CD4-positive, alpha-beta memory T cell (primary cell): ENCODE data around the gene PRICKLE2. TPM values are rescaled to one million over a fixed set of nuclear protein-coding genes. Genes with fewer than 3 reads are reported as not detected.

Experiments used
- CTCF ChIA-PET: fragments of 350-600 bp; sonication (Branson Sonifier 250); formaldehyde crosslinking; loops from one replicate; lab custom pipeline; 2021; ENCODE audit warnings: inconsistent platforms; ENCODE audit not compliant: partially characterized antibody; lab: Charles Lee
- POLR2A ChIA-PET: fragments of 350-600 bp; sonication (Branson Sonifier 250); formaldehyde crosslinking; loops from one replicate; lab custom pipeline; 2021; ENCODE audit not compliant: partially characterized antibody; lab: Charles Lee
- DNase-seq, 5 donors: peaks; one replicate each; pipeline versions ENCODE4 v3.0.0 to v3.0.0-alpha.2; 2020 to 2022; ENCODE audit warnings: mixed read lengths in 1 of 5
- H3K27ac ChIP-seq: one replicate; pipeline ENCODE4 v1.7.0; 2013; ENCODE audit warnings: low read depth, low read length
- H3K27me3 ChIP-seq: 2 replicates; pipeline ENCODE4 v1.7.0; 2013; ENCODE audit warnings: mild to moderate bottlenecking, low read length, moderate library complexity; ENCODE audit not compliant: insufficient read depth
- H3K36me3 ChIP-seq: 2 replicates; pipeline ENCODE4 v1.7.0; 2013; ENCODE audit warnings: mild to moderate bottlenecking, low read length, moderate library complexity; ENCODE audit not compliant: insufficient read depth
- H3K4me1 ChIP-seq: 2 replicates; pipeline ENCODE4 v1.7.0; 2013; ENCODE audit warnings: mild to moderate bottlenecking, low read length, moderate library complexity; ENCODE audit not compliant: insufficient read depth
- H3K4me3 ChIP-seq, 2 donors: one replicate each; pipeline ENCODE4 v1.7.0; 2013; ENCODE audit warnings: low read length in 2 of 2, mild to moderate bottlenecking in 1 of 2
- H3K9me3 ChIP-seq, 2 donors: one replicate each; pipeline ENCODE4 v1.7.0; 2013; ENCODE audit warnings: low read length in 2 of 2, control low read depth in 1 of 2; ENCODE audit not compliant: control insufficient read depth in 1 of 2
- H3K27ac Mint-ChIP-seq, 7 donors: one replicate each; pipeline ENCODE4 v1.8.0; 2020 to 2021; ENCODE audit warnings: mixed read lengths in 7 of 7, mild to moderate bottlenecking in 6 of 7, inconsistent platforms in 3 of 7, moderate library complexity in 3 of 7
- H3K27me3 Mint-ChIP-seq, 2 donors: one replicate each; pipeline ENCODE4 v1.8.0; 2020 to 2021; ENCODE audit warnings: mixed read lengths in 2 of 2
- H3K36me3 Mint-ChIP-seq, 2 donors: one replicate each; pipeline ENCODE4 v1.8.0; 2020 to 2021; ENCODE audit warnings: mixed read lengths in 2 of 2, inconsistent platforms in 1 of 2, mild to moderate bottlenecking in 1 of 2
- H3K4me1 Mint-ChIP-seq, 4 donors: one replicate each; pipeline ENCODE4 v1.8.0; 2020 to 2021; ENCODE audit warnings: mixed read lengths in 4 of 4, mild to moderate bottlenecking in 1 of 4
- H3K4me3 Mint-ChIP-seq, 8 donors: one replicate each; pipeline ENCODE4 v1.8.0; 2020 to 2021; ENCODE audit warnings: mixed read lengths in 8 of 8, mild to moderate bottlenecking in 7 of 8, moderate library complexity in 6 of 8, inconsistent platforms in 3 of 8
- H3K9me3 Mint-ChIP-seq, 8 donors: one replicate each; pipeline ENCODE4 v1.8.0; 2020 to 2021; ENCODE audit warnings: mixed read lengths in 8 of 8, mild to moderate bottlenecking in 5 of 8, inconsistent platforms in 3 of 8, moderate library complexity in 1 of 8
- intact Hi-C: fragments of 100-400 bp; cut with micrococcal nuclease; formaldehyde crosslinking; loops from one replicate; pipeline ENCODE4 v1.15.1; 2023
- polyA plus RNA-seq, 2 donors: library from polyadenylated mRNA; unstranded; fragments of 300-500 nt; fragmentation: Illumina TruSeq; gene quantifications; one replicate each; pipeline ENCODE4 v1.2.3, GENCODE V29; 2021
- total RNA-seq, 2 experiments: library from RNA; stranded (reverse); gene quantifications; one replicate each; pipeline ENCODE4 v1.2.3, GENCODE V29; 2021

Gene PRICKLE2
- total and polyA plus RNA-seq, 4 experiments from 2014 or later = not detected

DNA sequence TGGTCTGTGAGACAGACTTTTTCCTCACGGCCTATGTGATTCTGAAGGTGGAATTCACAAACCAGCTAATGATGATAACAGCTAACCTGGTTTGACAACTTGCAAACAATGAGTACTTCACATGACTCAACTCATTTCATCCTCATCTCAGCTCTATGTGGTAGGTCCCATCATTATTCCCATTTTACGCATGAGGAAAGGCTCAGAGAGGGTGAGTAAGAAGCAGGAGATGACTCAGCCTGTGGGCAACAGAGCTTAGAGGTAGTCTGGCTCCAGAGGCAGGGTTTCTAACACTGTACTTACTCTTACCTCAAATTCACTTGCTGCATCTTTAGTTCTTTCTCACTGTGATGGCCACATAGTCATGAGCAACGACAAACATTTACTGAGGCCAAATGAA, 176.1 kb downstream of the PRICKLE2 start:
- Histone ChIP-seq H3K27me3 (no peaks in the 10 kb centered on the region), H3K4me1 (no peaks in the 10 kb centered on the region), H3K27ac (no peak overlapping the region), H3K9me3 (no peaks in the 10 kb centered on the region), H3K4me3 (no peak overlapping the region), H3K36me3 (no peaks in the 10 kb centered on the region)
- CTCF ChIA-PET = interaction anchor here (2.1 kb wide), 1 partner anchor 18 kb away, joined by 5 read pairs; no protein-coding TSS in a partner anchor
- Mint-ChIP-seq H3K4me3 (no peak overlapping the region), H3K9me3 (peaks cover 0 to 2% (median 0%) of the 10 kb centered on the region in 8 donors), H3K27ac (no peak overlapping the region), H3K27me3 (peaks cover 14 to 22% of the 10 kb centered on the region in 2 donors), H3K36me3 (no peaks in the 10 kb centered on the region), H3K4me1 (peaks cover 0 to 4% (median 1%) of the 10 kb centered on the region in 4 donors)
- intact Hi-C loops = no loop called here
- no peak for DNase-seq
- POLR2A ChIA-PET = no interaction called here

DNA sequence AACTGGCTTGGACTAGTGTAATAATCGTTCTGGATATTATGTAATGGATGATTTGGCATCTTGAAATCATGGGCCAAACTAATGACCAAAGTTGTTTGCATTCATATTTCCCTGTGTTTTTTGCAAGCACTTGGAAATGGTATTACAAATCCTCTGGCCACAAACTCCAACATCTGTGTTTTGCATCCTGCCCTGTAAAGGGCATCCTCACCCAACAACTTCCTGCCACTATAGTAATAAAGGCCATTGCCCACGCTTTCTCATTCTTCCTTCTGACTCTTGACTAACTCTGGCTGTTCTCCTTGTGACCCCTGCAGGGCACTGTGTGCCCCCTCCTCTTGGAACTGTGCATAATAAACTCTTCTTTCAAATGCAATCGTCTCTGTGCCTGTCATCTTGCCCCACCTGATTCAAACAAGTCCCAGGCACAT, 176.6 kb downstream of the PRICKLE2 start:
- Mint-ChIP-seq H3K9me3 (peaks cover 0 to 2% (median 0%) of the 10 kb centered on the region in 8 donors), H3K27me3 (peaks cover 17 to 24% of the 10 kb centered on the region in 2 donors), H3K27ac (peak overlapping the region in 1 of 7 donors; percentile 72), H3K36me3 (no peaks in the 10 kb centered on the region), H3K4me3 (no peak overlapping the region), H3K4me1 (peaks cover 0 to 4% (median 1%) of the 10 kb centered on the region in 4 donors)
- no peak overlapping the region for H3K27ac ChIP-seq
- H3K4me1 ChIP-seq = no peaks in the 10 kb centered on the region
- H3K36me3 ChIP-seq = no peaks in the 10 kb centered on the region
- ChIA-PET CTCF (interaction anchor here (2.1 kb wide), 1 partner anchor 18 kb away, joined by 5 read pairs; no protein-coding TSS in a partner anchor), POLR2A (no interaction called here)
- no peak for DNase-seq
- no peak overlapping the region for H3K4me3 ChIP-seq
- no peaks in the 10 kb centered on the region for H3K9me3 ChIP-seq
- H3K27me3 ChIP-seq = no peaks in the 10 kb centered on the region
- intact Hi-C loops = no loop called here

DNA sequence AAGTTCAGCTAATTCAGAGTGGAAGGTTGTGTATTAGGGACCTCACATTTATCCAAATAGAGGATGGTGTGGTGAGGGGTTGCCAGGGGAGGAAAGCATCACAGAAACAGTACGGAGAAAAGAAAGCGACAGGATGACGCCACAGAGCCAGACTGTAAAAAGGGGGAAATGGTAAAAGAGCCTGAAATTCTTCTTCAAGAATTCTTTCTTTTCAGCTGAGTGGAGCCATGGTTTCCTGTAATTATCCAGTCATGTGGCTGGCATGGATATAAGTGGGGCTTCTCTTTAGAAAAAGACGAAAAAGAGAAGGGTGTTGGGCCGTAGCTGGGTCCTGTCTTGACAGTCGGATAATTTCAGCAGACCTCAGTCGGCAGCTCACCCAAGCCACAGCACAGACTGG, 177.5 kb downstream of the PRICKLE2 start:
- H3K4me3 ChIP-seq = no peak overlapping the region
- Mint-ChIP-seq H3K9me3 (peaks cover 0 to 2% (median 0%) of the 10 kb centered on the region in 8 donors), H3K4me1 (peaks cover 0 to 4% (median 1%) of the 10 kb centered on the region in 4 donors), H3K27ac (no peak overlapping the region), H3K27me3 (peaks cover 20 to 28% of the 10 kb centered on the region in 2 donors), H3K4me3 (no peak overlapping the region), H3K36me3 (no peaks in the 10 kb centered on the region)
- intact Hi-C loops = no loop called here
- DNase-seq = no peak
- no peaks in the 10 kb centered on the region for H3K27me3 ChIP-seq
- CTCF ChIA-PET = interaction anchor here (2.1 kb wide), 1 partner anchor 17 kb away, joined by 5 read pairs; no protein-coding TSS in a partner anchor
- no peak overlapping the region for H3K27ac ChIP-seq
- no peaks in the 10 kb centered on the region for H3K36me3 ChIP-seq
- H3K4me1 ChIP-seq = no peaks in the 10 kb centered on the region
- POLR2A ChIA-PET = no interaction called here
- H3K9me3 ChIP-seq = no peaks in the 10 kb centered on the region

DNA sequence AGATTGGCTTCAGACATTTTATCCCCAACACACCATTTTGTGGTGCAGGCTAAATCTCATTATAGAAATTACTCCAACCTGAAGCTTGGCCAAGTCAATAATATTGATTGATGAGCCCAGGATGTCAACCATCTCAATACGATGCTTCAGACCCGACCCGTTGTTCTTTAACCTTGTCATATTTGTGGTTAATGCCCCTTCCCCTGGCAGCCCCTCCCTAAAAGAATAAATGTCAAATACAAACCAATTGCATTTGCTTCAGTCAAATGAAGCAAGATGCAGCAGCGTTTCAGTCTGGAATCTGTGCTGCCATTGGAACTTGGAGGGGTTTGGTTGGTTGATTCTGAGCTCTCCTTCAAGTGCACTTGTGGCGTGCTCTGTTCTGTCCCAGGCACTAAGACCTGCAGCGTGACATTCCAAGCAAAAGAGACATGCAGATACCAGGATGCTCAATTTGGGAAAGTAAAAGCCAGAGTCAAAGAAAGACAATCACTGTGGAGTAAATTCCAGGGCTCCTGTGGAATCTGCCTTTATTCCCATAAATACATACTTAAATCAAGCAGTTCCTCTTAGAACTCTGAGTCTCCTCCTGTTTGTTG, 178.2 kb downstream of the PRICKLE2 start:
- intact Hi-C loops = no loop called here
- no peak overlapping the region for H3K27ac ChIP-seq
- Mint-ChIP-seq H3K4me1 (peaks cover 0 to 4% (median 1%) of the 10 kb centered on the region in 4 donors), H3K27me3 (peaks cover 22 to 30% of the 10 kb centered on the region in 2 donors), H3K27ac (no peak overlapping the region), H3K36me3 (no peaks in the 10 kb centered on the region), H3K9me3 (peaks cover 0 to 2% (median 0%) of the 10 kb centered on the region in 8 donors), H3K4me3 (no peak overlapping the region)
- H3K4me1 ChIP-seq = no peaks in the 10 kb centered on the region
- H3K36me3 ChIP-seq = no peaks in the 10 kb centered on the region
- ChIA-PET POLR2A (no interaction called here), CTCF (interaction anchor here (2.1 kb wide), 1 partner anchor 16 kb away, joined by 5 read pairs; no protein-coding TSS in a partner anchor)
- no peaks in the 10 kb centered on the region for H3K9me3 ChIP-seq
- H3K4me3 ChIP-seq = no peak overlapping the region
- no peak for DNase-seq
- H3K27me3 ChIP-seq = no peaks in the 10 kb centered on the region

DNA sequence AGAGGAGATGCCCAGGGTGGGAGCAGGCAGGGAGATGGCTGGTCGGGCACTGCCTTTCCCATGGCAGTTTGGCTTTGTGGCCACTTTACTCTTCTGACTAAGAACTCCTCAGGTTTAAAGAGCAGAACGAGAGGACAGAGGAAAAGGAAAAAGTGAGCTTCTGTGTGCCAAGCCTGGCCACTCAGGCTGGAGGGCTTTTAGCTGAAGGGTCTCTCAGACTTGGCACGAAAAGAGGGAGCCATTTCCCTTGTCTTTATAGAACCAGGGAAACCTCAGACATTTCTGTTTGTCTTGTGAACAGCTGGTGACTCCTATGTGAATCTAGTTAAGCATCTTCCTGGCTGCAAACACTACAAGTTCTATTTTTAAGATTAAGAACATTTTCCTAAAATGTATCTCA, 178.7 kb downstream of the PRICKLE2 start:
- no peak for DNase-seq
- no peak overlapping the region for H3K4me3 ChIP-seq
- H3K27ac ChIP-seq = no peak overlapping the region
- Mint-ChIP-seq H3K27me3 (peaks cover 24 to 33% of the 10 kb centered on the region in 2 donors), H3K4me3 (no peak overlapping the region), H3K36me3 (no peaks in the 10 kb centered on the region), H3K27ac (no peak overlapping the region), H3K9me3 (peaks cover 0 to 2% (median 0%) of the 10 kb centered on the region in 8 donors), H3K4me1 (peaks cover 0 to 4% (median 1%) of the 10 kb centered on the region in 4 donors)
- no peaks in the 10 kb centered on the region for H3K36me3 ChIP-seq
- no peaks in the 10 kb centered on the region for H3K27me3 ChIP-seq
- intact Hi-C loops = no loop called here
- H3K9me3 ChIP-seq = no peaks in the 10 kb centered on the region
- ChIA-PET CTCF (no interaction called here), POLR2A (no interaction called here)
- H3K4me1 ChIP-seq = no peaks in the 10 kb centered on the region

DNA sequence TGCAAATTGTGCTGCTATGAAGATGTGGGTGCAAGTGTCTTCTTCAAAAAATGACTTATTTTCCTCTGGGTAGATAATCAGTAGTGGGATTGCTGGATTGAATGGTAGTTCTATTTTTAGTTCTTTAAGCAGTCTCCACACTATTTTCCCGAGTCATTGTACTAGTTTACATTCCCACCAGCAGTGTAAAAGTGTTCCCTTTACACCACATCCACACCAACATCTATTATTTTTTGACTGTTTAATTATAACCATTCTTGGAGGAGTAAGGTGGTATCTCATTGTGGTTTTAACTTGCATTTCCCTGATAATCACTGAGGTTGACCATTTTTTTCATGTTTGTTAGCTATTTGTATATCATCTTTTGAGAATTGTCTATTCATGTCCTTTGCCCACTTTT, 182.3 kb downstream of the PRICKLE2 start:
- Mint-ChIP-seq H3K27me3 (peaks cover 22 to 27% of the 10 kb centered on the region in 2 donors), H3K4me1 (peaks cover 0 to 4% (median 0%) of the 10 kb centered on the region in 4 donors), H3K4me3 (no peak overlapping the region), H3K36me3 (no peaks in the 10 kb centered on the region), H3K27ac (no peak overlapping the region), H3K9me3 (peaks cover 0 to 2% (median 0%) of the 10 kb centered on the region in 8 donors)
- CTCF ChIA-PET = interaction anchor here (0.8 to 1.2 kb wide), 2 partner anchors 13 to 19 kb away, joined by 3 read pairs; no protein-coding TSS in a partner anchor
- H3K27me3 ChIP-seq = no peaks in the 10 kb centered on the region
- no peaks in the 10 kb centered on the region for H3K36me3 ChIP-seq
- H3K9me3 ChIP-seq = no peaks in the 10 kb centered on the region
- DNase-seq = no peak
- no peaks in the 10 kb centered on the region for H3K4me1 ChIP-seq
- POLR2A ChIA-PET = no interaction called here
- H3K4me3 ChIP-seq = no peak overlapping the region
- intact Hi-C loops = no loop called here
- no peak overlapping the region for H3K27ac ChIP-seq
